K562 (cell line): ENCODE measurements around the gene TNFAIP3.

Experiments
- CEBPG ChIP-seq, 3 experiments: fragments of 200-800 bp in 1 of 3; sonication (Bioruptor generic) in 1 of 3; sonication (generic) in 1 of 3; formaldehyde crosslinking in 1 of 3; IDR thresholded peaks in 2 of 3; conservative IDR thresholded peaks in 1 of 3; 2 replicates each; pipeline versions ENCODE4 v1.6.1 to v1.8.0; 2016 to 2022; ENCODE audit warnings: missing compliant biosample characterization in 2 of 3, missing genetic modification characterization in 2 of 3, mild to moderate bottlenecking in 1 of 3, missing genetic modification reagents in 1 of 3
- FOSL1 ChIP-seq: fragments of 200-800 bp; sonication (Bioruptor generic); conservative IDR thresholded peaks from 2 replicates; pipeline ENCODE4 v1.6.1; 2016; ENCODE audit warnings: missing genetic modification characterization, missing compliant biosample characterization
- JUN ChIP-seq, 2 experiments: sonication (generic) in 1 of 2; formaldehyde crosslinking in 1 of 2; IDR thresholded peaks; 2 replicates each; pipeline versions ENCODE4 v1.6.1 to v1.8.0; 2012 to 2022; ENCODE audit warnings: borderline replicate concordance in 2 of 2, mild to moderate bottlenecking in 2 of 2, improper control_type of control experiment in 1 of 2, low read depth in 1 of 2, low read length in 1 of 2, missing genetic modification reagents in 1 of 2
- PHF20 ChIP-seq: fragments of 450-650 bp; IDR thresholded peaks from 2 replicates; pipeline ENCODE4 v1.6.1; 2018; ENCODE audit not compliant: partially characterized antibody
- POLR2AphosphoS5 ChIP-seq: IDR thresholded peaks from 2 replicates; pipeline ENCODE4 v1.6.1; 2011; ENCODE audit warnings: mild to moderate bottlenecking, low read depth, low read length, moderate library complexity; ENCODE audit not compliant: control insufficient read depth, insufficient read depth
- ZNF224 ChIP-seq: sonication (generic); formaldehyde crosslinking; IDR thresholded peaks from 2 replicates; pipeline ENCODE4 v1.8.0; 2022; ENCODE audit warnings: mild to moderate bottlenecking, missing genetic modification reagents
- ZNF384 ChIP-seq: IDR thresholded peaks from 2 replicates; pipeline ENCODE4 v1.6.1; 2012; ENCODE audit warnings: low read depth, low read length, improper control_type of control experiment
- ZNF644 ChIP-seq: fragments of 200-800 bp; sonication (Bioruptor generic); IDR thresholded peaks from 2 replicates; pipeline ENCODE4 v1.6.1; 2016; ENCODE audit warnings: low read depth, missing genetic modification characterization, missing compliant biosample characterization
- ZNF79 ChIP-seq: fragments of 250-450 bp; sonication (Bioruptor Pico); IDR thresholded peaks from 2 replicates; pipeline ENCODE4 v1.4.0; 2020; ENCODE audit warnings: low read depth, mild to moderate bottlenecking, moderate library complexity
- TF ChIP-seq, protein P1 (sequence below), 3 experiments: IDR thresholded peaks in 2 of 3; conservative IDR thresholded peaks in 1 of 3; 2 replicates each; pipeline ENCODE4 v1.5.1; 2011 to 2012; ENCODE audit warnings: low read length in 3 of 3, mild to moderate bottlenecking in 3 of 3, control low read depth in 2 of 3, improper control_type of control experiment in 1 of 3, inconsistent platforms in 1 of 3, low read depth in 1 of 3, mixed read lengths in 1 of 3, moderate library complexity in 1 of 3; ENCODE audit not compliant: insufficient read depth in 2 of 3
- TF ChIP-seq, protein P2 (sequence below), 2 experiments: fragments of 450-650 bp; formaldehyde crosslinking in 1 of 2; IDR thresholded peaks; 2 replicates each; pipeline versions ENCODE4 v1.4.0 to v1.6.1; 2014 to 2020; ENCODE audit warnings: mild to moderate bottlenecking in 2 of 2, borderline replicate concordance in 1 of 2, low read depth in 1 of 2

DNA sequence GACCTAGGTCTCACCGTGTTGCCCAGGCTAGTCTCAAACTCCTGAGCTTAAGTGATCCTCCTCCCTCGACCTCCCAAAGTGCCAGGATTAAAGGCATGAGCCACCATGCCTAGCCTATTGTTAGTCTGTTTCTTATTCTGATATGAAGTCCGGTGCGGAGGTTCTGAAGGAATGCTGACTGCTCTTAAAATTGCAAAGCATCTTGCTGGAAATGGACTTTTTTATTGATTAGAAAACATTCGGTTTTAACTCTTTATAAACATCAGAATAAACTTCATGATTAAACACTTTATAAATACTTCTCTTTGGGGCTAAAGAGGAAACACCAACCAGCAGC, 3.2 kb downstream of the TNFAIP3 start:
- TF ChIP-seq, protein P1, sequence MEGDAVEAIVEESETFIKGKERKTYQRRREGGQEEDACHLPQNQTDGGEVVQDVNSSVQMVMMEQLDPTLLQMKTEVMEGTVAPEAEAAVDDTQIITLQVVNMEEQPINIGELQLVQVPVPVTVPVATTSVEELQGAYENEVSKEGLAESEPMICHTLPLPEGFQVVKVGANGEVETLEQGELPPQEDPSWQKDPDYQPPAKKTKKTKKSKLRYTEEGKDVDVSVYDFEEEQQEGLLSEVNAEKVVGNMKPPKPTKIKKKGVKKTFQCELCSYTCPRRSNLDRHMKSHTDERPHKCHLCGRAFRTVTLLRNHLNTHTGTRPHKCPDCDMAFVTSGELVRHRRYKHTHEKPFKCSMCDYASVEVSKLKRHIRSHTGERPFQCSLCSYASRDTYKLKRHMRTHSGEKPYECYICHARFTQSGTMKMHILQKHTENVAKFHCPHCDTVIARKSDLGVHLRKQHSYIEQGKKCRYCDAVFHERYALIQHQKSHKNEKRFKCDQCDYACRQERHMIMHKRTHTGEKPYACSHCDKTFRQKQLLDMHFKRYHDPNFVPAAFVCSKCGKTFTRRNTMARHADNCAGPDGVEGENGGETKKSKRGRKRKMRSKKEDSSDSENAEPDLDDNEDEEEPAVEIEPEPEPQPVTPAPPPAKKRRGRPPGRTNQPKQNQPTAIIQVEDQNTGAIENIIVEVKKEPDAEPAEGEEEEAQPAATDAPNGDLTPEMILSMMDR (IDR thresholded peaks at IDR 0.05 in 2 of 3, conservative IDR thresholded peaks at IDR 0.05 in 1 of 3; ENCODE audit: insufficient read depth in 2 of 3, low read depth in 1 of 3, low read length in 3 of 3), result no peak
- no peak for TF ChIP-seq FOSL1 (tag)
- TF ChIP-seq ZNF384, result no peak
- TF ChIP-seq ZNF644, result no peak
- TF ChIP-seq ZNF224 (CRISPR knock-in tag), result no peak
- no peak for TF ChIP-seq POLR2AphosphoS5
- no peak for TF ChIP-seq ZNF79 (CRISPR knock-in tag)
- TF ChIP-seq, protein P2, sequence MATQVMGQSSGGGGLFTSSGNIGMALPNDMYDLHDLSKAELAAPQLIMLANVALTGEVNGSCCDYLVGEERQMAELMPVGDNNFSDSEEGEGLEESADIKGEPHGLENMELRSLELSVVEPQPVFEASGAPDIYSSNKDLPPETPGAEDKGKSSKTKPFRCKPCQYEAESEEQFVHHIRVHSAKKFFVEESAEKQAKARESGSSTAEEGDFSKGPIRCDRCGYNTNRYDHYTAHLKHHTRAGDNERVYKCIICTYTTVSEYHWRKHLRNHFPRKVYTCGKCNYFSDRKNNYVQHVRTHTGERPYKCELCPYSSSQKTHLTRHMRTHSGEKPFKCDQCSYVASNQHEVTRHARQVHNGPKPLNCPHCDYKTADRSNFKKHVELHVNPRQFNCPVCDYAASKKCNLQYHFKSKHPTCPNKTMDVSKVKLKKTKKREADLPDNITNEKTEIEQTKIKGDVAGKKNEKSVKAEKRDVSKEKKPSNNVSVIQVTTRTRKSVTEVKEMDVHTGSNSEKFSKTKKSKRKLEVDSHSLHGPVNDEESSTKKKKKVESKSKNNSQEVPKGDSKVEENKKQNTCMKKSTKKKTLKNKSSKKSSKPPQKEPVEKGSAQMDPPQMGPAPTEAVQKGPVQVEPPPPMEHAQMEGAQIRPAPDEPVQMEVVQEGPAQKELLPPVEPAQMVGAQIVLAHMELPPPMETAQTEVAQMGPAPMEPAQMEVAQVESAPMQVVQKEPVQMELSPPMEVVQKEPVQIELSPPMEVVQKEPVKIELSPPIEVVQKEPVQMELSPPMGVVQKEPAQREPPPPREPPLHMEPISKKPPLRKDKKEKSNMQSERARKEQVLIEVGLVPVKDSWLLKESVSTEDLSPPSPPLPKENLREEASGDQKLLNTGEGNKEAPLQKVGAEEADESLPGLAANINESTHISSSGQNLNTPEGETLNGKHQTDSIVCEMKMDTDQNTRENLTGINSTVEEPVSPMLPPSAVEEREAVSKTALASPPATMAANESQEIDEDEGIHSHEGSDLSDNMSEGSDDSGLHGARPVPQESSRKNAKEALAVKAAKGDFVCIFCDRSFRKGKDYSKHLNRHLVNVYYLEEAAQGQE (IDR thresholded peaks at IDR 0.05; ENCODE audit: borderline replicate concordance), result no peak
- TF ChIP-seq, protein P2 (CRISPR knock-in tag; IDR thresholded peaks at IDR 0.05; ENCODE audit: low read depth), result no peak
- TF ChIP-seq JUN (IDR thresholded peaks at IDR 0.05; ENCODE audit: borderline replicate concordance, low read depth, low read length), result no peak
- TF ChIP-seq JUN (CRISPR knock-in tag; IDR thresholded peaks at IDR 0.05; ENCODE audit: borderline replicate concordance), result no peak
- no peak for TF ChIP-seq PHF20
- TF ChIP-seq CEBPG (CRISPR knock-in tag; IDR thresholded peaks at IDR 0.05), result no peak
- TF ChIP-seq CEBPG (tag; conservative IDR thresholded peaks at IDR 0.05 in 1 of 2, IDR thresholded peaks at IDR 0.05 in 1 of 2), result no peak
